ENCODE results near the gene MTOR.
A peak's percentile ranks its signal among the peaks of the same experiment; 100 is the strongest.

Gene MTOR

GRCh38 chr1:11294951-11295350, 32.6 kb upstream of the MTOR start:
- Histone ChIP-seq H3K4me3 (ENCODE audit: low read length) (no peak overlapping the region), H3K79me2 (ENCODE audit: control insufficient read depth, insufficient read depth, low read length) (no peaks in the 10 kb centered on the region), H3K56ac (ENCODE audit: low read length) (no peak overlapping the region), H3K9ac (ENCODE audit: low read length) (no peak overlapping the region), H3K36me3 (ENCODE audit: control insufficient read depth, insufficient read depth, low read length) (no peaks in the 10 kb centered on the region), H3K4ac (ENCODE audit: low read depth, low read length) (no peak overlapping the region), H4K5ac (ENCODE audit: low read length) (no peak overlapping the region), H2BK120ac (ENCODE audit: low read depth, low read length) (no peak overlapping the region), H3K4me1 (ENCODE audit: control insufficient read depth, low read depth, low read length) (no peaks in the 10 kb centered on the region), H3K27me3 (ENCODE audit: insufficient read depth, low read length, poor library complexity) (no peaks in the 10 kb centered on the region), H2BK5ac (ENCODE audit: low read length) (no peak overlapping the region), H3K23ac (ENCODE audit: low read length) (no peak overlapping the region), H4K8ac (ENCODE audit: low read depth, low read length) (no peak overlapping the region), H3K4me2 (ENCODE audit: low read length) (no peak overlapping the region), H3K27ac (ENCODE audit: low read depth, low read length) (no peak overlapping the region), H2BK15ac (replicated peaks; ENCODE audit: low read depth) (no peak overlapping the region), H2AK5ac (ENCODE audit: low read length) (no peak overlapping the region), H3K18ac (ENCODE audit: low read length) (no peak overlapping the region), H3K79me1 (ENCODE audit: low read length) (no peaks in the 10 kb centered on the region)
- no peak for DNase-seq
- no CpG with 5 or more reads among the region's 8 CpGs for WGBS (ENCODE audit: extremely low coverage, insufficient coverage, low lambda C conversion rate)

- no peak overlapping the region for H3K23ac ChIP-seq (ENCODE audit: low read length)
- H4K8ac ChIP-seq (ENCODE audit: low read depth, low read length) = no peak overlapping the region
- H3K79me2 ChIP-seq (ENCODE audit: control insufficient read depth, insufficient read depth, low read length) = no peaks in the 10 kb centered on the region
- no peaks in the 10 kb centered on the region for H3K36me3 ChIP-seq (ENCODE audit: control insufficient read depth, insufficient read depth, low read length)
- H2BK5ac ChIP-seq (ENCODE audit: low read length) = no peak overlapping the region
- no peak overlapping the region for H4K5ac ChIP-seq (ENCODE audit: low read length)
- H3K4me2 ChIP-seq (ENCODE audit: low read length) = no peak overlapping the region
- H3K27me3 ChIP-seq (ENCODE audit: insufficient read depth, low read length, poor library complexity) = no peaks in the 10 kb centered on the region
- H2BK15ac ChIP-seq (replicated peaks; ENCODE audit: low read depth) = no peak overlapping the region
- no peak overlapping the region for H3K56ac ChIP-seq (ENCODE audit: low read length)
- H3K79me1 ChIP-seq (ENCODE audit: low read length) = peaks cover under 1% of the 10 kb centered on the region
- WGBS (ENCODE audit: extremely low coverage, insufficient coverage, low lambda C conversion rate) = no CpG with 5 or more reads among the region's 6 CpGs
- H2BK120ac ChIP-seq (ENCODE audit: low read depth, low read length) = no peak overlapping the region
- H3K9ac ChIP-seq (ENCODE audit: low read length) = no peak overlapping the region
- no peak overlapping the region for H3K18ac ChIP-seq (ENCODE audit: low read length)
- no peak overlapping the region for H3K27ac ChIP-seq (ENCODE audit: low read depth, low read length)
- no peak for DNase-seq
- H3K4me1 ChIP-seq (ENCODE audit: control insufficient read depth, low read depth, low read length) = no peaks in the 10 kb centered on the region
- no peak overlapping the region for H3K4ac ChIP-seq (ENCODE audit: low read depth, low read length)
- no peak overlapping the region for H3K4me3 ChIP-seq (ENCODE audit: low read length)
- H2AK5ac ChIP-seq (ENCODE audit: low read length) = no peak overlapping the region
Measured at GRCh38 chr1:11293856-11294255, 31.5 kb upstream of the MTOR start.

GRCh38 chr1:11291049-11291448, 28.7 kb upstream of the MTOR start:
- Histone ChIP-seq H4K5ac (ENCODE audit: low read length) (no peak overlapping the region), H2BK15ac (replicated peaks; ENCODE audit: low read depth) (no peak overlapping the region), H3K56ac (ENCODE audit: low read length) (no peak overlapping the region), H2AK5ac (ENCODE audit: low read length) (no peak overlapping the region), H2BK5ac (ENCODE audit: low read length) (no peak overlapping the region), H2BK120ac (ENCODE audit: low read depth, low read length) (no peak overlapping the region), H3K27me3 (ENCODE audit: insufficient read depth, low read length, poor library complexity) (no peaks in the 10 kb centered on the region), H3K23ac (ENCODE audit: low read length) (no peak overlapping the region), H3K79me2 (ENCODE audit: control insufficient read depth, insufficient read depth, low read length) (no peaks in the 10 kb centered on the region), H4K8ac (ENCODE audit: low read depth, low read length) (no peak overlapping the region), H3K36me3 (ENCODE audit: control insufficient read depth, insufficient read depth, low read length) (no peaks in the 10 kb centered on the region), H3K79me1 (ENCODE audit: low read length) (peaks cover 7% of the 10 kb centered on the region), H3K4me2 (ENCODE audit: low read length) (no peak overlapping the region), H3K9ac (ENCODE audit: low read length) (no peak overlapping the region), H3K4ac (ENCODE audit: low read depth, low read length) (no peak overlapping the region), H3K27ac (ENCODE audit: low read depth, low read length) (no peak overlapping the region), H3K4me3 (ENCODE audit: low read length) (no peak overlapping the region), H3K4me1 (ENCODE audit: control insufficient read depth, low read depth, low read length) (peaks cover 2% of the 10 kb centered on the region), H3K18ac (ENCODE audit: low read length) (no peak overlapping the region)
- no peak for DNase-seq
- no CpG with 5 or more reads among the region's 2 CpGs for whole genome bisulfite sequencing (ENCODE audit: extremely low coverage, insufficient coverage, low lambda C conversion rate)

- H3K56ac ChIP-seq (ENCODE audit: low read length) = no peak overlapping the region
- WGBS (ENCODE audit: extremely low coverage, insufficient coverage, low lambda C conversion rate) = no CpG with 5 or more reads among the region's 5 CpGs
- no peak overlapping the region for H2BK120ac ChIP-seq (ENCODE audit: low read depth, low read length)
- no peaks in the 10 kb centered on the region for H3K36me3 ChIP-seq (ENCODE audit: control insufficient read depth, insufficient read depth, low read length)
- H2AK5ac ChIP-seq (ENCODE audit: low read length) = no peak overlapping the region
- no peaks in the 10 kb centered on the region for H3K27me3 ChIP-seq (ENCODE audit: insufficient read depth, low read length, poor library complexity)
- H4K5ac ChIP-seq (ENCODE audit: low read length) = no peak overlapping the region
- H3K4me3 ChIP-seq (ENCODE audit: low read length) = no peak overlapping the region
- H3K79me2 ChIP-seq (ENCODE audit: control insufficient read depth, insufficient read depth, low read length) = no peaks in the 10 kb centered on the region
- DNase-seq = no peak
- H3K27ac ChIP-seq (ENCODE audit: low read depth, low read length) = no peak overlapping the region
- no peak overlapping the region for H4K8ac ChIP-seq (ENCODE audit: low read depth, low read length)
- peaks cover 7% of the 10 kb centered on the region for H3K79me1 ChIP-seq (ENCODE audit: low read length)
- no peak overlapping the region for H3K23ac ChIP-seq (ENCODE audit: low read length)
- no peak overlapping the region for H2BK15ac ChIP-seq (replicated peaks; ENCODE audit: low read depth)
- H3K4ac ChIP-seq (ENCODE audit: low read depth, low read length) = no peak overlapping the region
- H3K4me2 ChIP-seq (ENCODE audit: low read length) = no peak overlapping the region
- peaks cover 4% of the 10 kb centered on the region for H3K4me1 ChIP-seq (ENCODE audit: control insufficient read depth, low read depth, low read length)
- H3K18ac ChIP-seq (ENCODE audit: low read length) = no peak overlapping the region
- H3K9ac ChIP-seq (ENCODE audit: low read length) = no peak overlapping the region
- H2BK5ac ChIP-seq (ENCODE audit: low read length) = no peak overlapping the region
Measured at GRCh38 chr1:11289064-11289463, 26.7 kb upstream of the MTOR start.

- no peak overlapping the region for H3K4me2 ChIP-seq (ENCODE audit: low read length)
- H4K5ac ChIP-seq (ENCODE audit: low read length) = no peak overlapping the region
- H3K4ac ChIP-seq (ENCODE audit: low read depth, low read length) = no peak overlapping the region
- H3K79me2 ChIP-seq (ENCODE audit: control insufficient read depth, insufficient read depth, low read length) = no peaks in the 10 kb centered on the region
- no peaks in the 10 kb centered on the region for H3K27me3 ChIP-seq (ENCODE audit: insufficient read depth, low read length, poor library complexity)
- no CpG with 5 or more reads among the region's 3 CpGs for WGBS (ENCODE audit: extremely low coverage, insufficient coverage, low lambda C conversion rate)
- H3K79me1 ChIP-seq (ENCODE audit: low read length) = peaks cover 10% of the 10 kb centered on the region
- peak; percentile 35 for DNase-seq
- H3K18ac ChIP-seq (ENCODE audit: low read length) = no peak overlapping the region
- no peaks in the 10 kb centered on the region for H3K36me3 ChIP-seq (ENCODE audit: control insufficient read depth, insufficient read depth, low read length)
- H3K56ac ChIP-seq (ENCODE audit: low read length) = no peak overlapping the region
- H3K9ac ChIP-seq (ENCODE audit: low read length) = no peak overlapping the region
- H3K27ac ChIP-seq (ENCODE audit: low read depth, low read length) = peak overlapping the region; percentile 23
- no peak overlapping the region for H2BK5ac ChIP-seq (ENCODE audit: low read length)
- peaks cover 4% of the 10 kb centered on the region for H3K4me1 ChIP-seq (ENCODE audit: control insufficient read depth, low read depth, low read length)
- H3K4me3 ChIP-seq (ENCODE audit: low read length) = no peak overlapping the region
- H4K8ac ChIP-seq (ENCODE audit: low read depth, low read length) = no peak overlapping the region
- H2BK15ac ChIP-seq (replicated peaks; ENCODE audit: low read depth) = no peak overlapping the region
- no peak overlapping the region for H3K23ac ChIP-seq (ENCODE audit: low read length)
- H2BK120ac ChIP-seq (ENCODE audit: low read depth, low read length) = no peak overlapping the region
- no peak overlapping the region for H2AK5ac ChIP-seq (ENCODE audit: low read length)
Measured at GRCh38 chr1:11286735-11287410, 24.5 kb upstream of the MTOR start.
